Measurements from ENCODE around the gene ZNF526.

The ZNF526 gene

GRCh38 chr19:42271861-42272534, 51.9 kb downstream of the ZNF526 start:
- no peak overlapping the region for H3K4me3 ChIP-seq (ENCODE audit: low read length)
- no peak for TF ChIP-seq CTCF (IDR thresholded peaks at IDR 0.05; ENCODE audit: insufficient read depth, low read depth, low read length, missing control alignments)
- no peak for DNase-seq (ENCODE audit: low read depth)

GRCh38 chr19:42272535-42272897, 52.4 kb downstream of the ZNF526 start:
- TF ChIP-seq CTCF (IDR thresholded peaks at IDR 0.05; ENCODE audit: insufficient read depth, low read depth, low read length, missing control alignments): no peak
- no peak overlapping the region for H3K4me3 ChIP-seq (ENCODE audit: low read length)
- DNase-seq (ENCODE audit: low read depth): no peak

GRCh38 chr19:42272989-42273406, 52.9 kb downstream of the ZNF526 start:
- no peak overlapping the region for H3K4me3 ChIP-seq (ENCODE audit: low read length)
- no peak for DNase-seq (ENCODE audit: low read depth)
- no peak for TF ChIP-seq CTCF (IDR thresholded peaks at IDR 0.05; ENCODE audit: insufficient read depth, low read depth, low read length, missing control alignments)

- no peak for TF ChIP-seq CTCF (IDR thresholded peaks at IDR 0.05; ENCODE audit: insufficient read depth, low read depth, low read length, missing control alignments)
- no peak overlapping the region for H3K4me3 ChIP-seq (ENCODE audit: low read length)
- DNase-seq (ENCODE audit: low read depth): no peak
Measured at GRCh38 chr19:42273407-42274064, 53.4 kb downstream of the ZNF526 start.

GRCh38 chr19:42274065-42274682, 54.1 kb downstream of the ZNF526 start:
- no peak overlapping the region for H3K4me3 ChIP-seq (ENCODE audit: low read length)
- no peak for TF ChIP-seq CTCF (IDR thresholded peaks at IDR 0.05; ENCODE audit: insufficient read depth, low read depth, low read length, missing control alignments)
- no peak for DNase-seq (ENCODE audit: low read depth)

- no peak for DNase-seq (ENCODE audit: low read depth)
- no peak overlapping the region for H3K4me3 ChIP-seq (ENCODE audit: low read length)
- no peak for TF ChIP-seq CTCF (IDR thresholded peaks at IDR 0.05; ENCODE audit: insufficient read depth, low read depth, low read length, missing control alignments)
Measured at GRCh38 chr19:42275103-42275502, 55.0 kb downstream of the ZNF526 start.
